HL-60 (cell line): ENCODE measurements around the gene PPP2R5C.

Experiments
- GABPA ChIP-seq: IDR thresholded peaks from 2 replicates; pipeline ENCODE4 v1.6.1; 2012; ENCODE audit warnings: low read depth
- POLR2AphosphoS5 ChIP-seq: IDR thresholded peaks from 2 replicates; pipeline ENCODE4 v1.6.1; 2012; ENCODE audit warnings: low read depth
- SPI1 ChIP-seq: IDR thresholded peaks from 2 replicates; pipeline ENCODE4 v1.6.1; 2012; ENCODE audit warnings: low read depth, mild to moderate bottlenecking, borderline replicate concordance
- TF ChIP-seq, protein P1 (sequence below): IDR thresholded peaks from one replicate; pipeline ENCODE4 v1.5.1; 2011; ENCODE audit warnings: low read length, control low read depth, inconsistent platforms; ENCODE audit not compliant: insufficient read depth
- TF ChIP-seq, protein P2 (sequence below): IDR thresholded peaks from 2 replicates; pipeline ENCODE4 v1.6.1; 2012; ENCODE audit warnings: low read depth; ENCODE audit not compliant: insufficient replicate concordance

DNA sequence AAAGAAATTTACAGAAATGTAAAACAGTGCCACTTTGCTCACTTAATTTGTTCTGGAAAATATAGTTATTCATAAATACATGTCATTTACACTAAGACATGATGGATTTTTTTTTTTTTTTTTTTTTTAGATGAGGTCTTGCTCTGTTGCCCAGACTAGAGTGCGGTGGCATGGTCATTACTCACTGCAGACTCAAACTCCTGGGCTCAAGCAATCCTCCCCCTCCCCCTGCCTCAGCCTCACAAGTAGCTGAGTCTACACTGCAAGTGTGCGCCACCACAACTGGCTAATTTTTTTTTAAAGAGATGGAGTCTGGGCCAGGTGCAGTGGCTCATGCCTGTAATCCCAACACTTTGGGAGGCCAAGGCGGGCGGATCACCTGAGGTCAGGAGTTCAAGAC is 101.2 kb downstream of the PPP2R5C start:
- TF ChIP-seq, protein P1, sequence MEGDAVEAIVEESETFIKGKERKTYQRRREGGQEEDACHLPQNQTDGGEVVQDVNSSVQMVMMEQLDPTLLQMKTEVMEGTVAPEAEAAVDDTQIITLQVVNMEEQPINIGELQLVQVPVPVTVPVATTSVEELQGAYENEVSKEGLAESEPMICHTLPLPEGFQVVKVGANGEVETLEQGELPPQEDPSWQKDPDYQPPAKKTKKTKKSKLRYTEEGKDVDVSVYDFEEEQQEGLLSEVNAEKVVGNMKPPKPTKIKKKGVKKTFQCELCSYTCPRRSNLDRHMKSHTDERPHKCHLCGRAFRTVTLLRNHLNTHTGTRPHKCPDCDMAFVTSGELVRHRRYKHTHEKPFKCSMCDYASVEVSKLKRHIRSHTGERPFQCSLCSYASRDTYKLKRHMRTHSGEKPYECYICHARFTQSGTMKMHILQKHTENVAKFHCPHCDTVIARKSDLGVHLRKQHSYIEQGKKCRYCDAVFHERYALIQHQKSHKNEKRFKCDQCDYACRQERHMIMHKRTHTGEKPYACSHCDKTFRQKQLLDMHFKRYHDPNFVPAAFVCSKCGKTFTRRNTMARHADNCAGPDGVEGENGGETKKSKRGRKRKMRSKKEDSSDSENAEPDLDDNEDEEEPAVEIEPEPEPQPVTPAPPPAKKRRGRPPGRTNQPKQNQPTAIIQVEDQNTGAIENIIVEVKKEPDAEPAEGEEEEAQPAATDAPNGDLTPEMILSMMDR, result no peak
- TF ChIP-seq, protein P2, sequence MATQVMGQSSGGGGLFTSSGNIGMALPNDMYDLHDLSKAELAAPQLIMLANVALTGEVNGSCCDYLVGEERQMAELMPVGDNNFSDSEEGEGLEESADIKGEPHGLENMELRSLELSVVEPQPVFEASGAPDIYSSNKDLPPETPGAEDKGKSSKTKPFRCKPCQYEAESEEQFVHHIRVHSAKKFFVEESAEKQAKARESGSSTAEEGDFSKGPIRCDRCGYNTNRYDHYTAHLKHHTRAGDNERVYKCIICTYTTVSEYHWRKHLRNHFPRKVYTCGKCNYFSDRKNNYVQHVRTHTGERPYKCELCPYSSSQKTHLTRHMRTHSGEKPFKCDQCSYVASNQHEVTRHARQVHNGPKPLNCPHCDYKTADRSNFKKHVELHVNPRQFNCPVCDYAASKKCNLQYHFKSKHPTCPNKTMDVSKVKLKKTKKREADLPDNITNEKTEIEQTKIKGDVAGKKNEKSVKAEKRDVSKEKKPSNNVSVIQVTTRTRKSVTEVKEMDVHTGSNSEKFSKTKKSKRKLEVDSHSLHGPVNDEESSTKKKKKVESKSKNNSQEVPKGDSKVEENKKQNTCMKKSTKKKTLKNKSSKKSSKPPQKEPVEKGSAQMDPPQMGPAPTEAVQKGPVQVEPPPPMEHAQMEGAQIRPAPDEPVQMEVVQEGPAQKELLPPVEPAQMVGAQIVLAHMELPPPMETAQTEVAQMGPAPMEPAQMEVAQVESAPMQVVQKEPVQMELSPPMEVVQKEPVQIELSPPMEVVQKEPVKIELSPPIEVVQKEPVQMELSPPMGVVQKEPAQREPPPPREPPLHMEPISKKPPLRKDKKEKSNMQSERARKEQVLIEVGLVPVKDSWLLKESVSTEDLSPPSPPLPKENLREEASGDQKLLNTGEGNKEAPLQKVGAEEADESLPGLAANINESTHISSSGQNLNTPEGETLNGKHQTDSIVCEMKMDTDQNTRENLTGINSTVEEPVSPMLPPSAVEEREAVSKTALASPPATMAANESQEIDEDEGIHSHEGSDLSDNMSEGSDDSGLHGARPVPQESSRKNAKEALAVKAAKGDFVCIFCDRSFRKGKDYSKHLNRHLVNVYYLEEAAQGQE, result no peak
- no peak for TF ChIP-seq POLR2AphosphoS5
- no peak for TF ChIP-seq GABPA
- TF ChIP-seq SPI1, result no peak
